NCI-H128 (cell line): ENCODE results near the gene ZNF778.

Experiments used
- DNase-seq: peaks from one replicate; lab custom pipeline; 2025; ENCODE audit not compliant: unreplicated experiment; lab: John Stamatoyannopoulos, UW

ZNF778 gene

GRCh38 chr16:89193576-89194293, 23.8 kb upstream of the ZNF778 start:
- DNase-seq, result no peak

DNA sequence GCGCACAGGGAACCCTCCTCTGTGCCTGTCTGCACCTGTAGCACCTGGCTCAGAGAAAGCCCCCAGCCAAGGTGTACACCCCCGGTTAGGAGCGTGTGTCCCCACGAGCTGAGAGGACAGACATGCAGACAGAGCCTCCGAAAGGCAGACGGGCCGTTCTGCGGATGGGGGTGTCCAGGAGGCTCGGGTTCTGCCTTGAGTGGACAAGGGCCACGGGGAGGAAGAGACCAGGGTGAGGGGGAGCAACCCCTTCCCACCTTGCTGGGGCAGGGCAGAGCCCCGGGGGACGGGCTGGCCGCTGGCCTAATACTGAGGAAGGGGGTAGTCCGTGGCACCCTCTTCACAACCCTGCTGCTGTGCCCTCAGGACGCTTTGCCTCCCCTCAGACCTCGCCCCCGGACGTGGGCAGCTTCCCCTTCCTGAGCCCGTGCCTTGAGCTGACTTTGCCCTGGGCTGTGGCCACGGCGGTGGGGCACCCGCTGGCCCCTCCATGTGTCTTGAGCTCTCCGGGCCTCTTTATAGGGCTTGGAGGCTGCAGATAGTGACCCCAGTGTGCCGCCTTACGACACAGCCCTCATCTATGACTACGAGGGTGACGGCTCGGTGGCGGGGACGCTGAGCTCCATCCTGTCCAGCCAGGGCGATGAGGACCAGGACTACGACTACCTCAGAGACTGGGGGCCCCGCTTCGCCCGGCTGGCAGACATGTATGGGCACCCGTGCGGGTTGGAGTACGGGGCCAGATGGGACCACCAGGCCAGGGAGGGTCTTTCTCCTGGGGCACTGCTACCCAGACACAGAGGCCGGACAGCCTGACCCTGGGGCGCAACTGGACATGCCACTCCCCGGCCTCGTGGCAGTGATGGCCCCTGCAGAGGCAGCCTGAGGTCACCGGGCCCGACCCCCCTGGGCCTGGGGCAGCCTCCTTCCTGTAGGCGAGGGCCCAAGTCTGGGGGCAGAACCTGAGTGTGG, 22.9 kb upstream of the ZNF778 start:
- DNase-seq, result no peak

DNA sequence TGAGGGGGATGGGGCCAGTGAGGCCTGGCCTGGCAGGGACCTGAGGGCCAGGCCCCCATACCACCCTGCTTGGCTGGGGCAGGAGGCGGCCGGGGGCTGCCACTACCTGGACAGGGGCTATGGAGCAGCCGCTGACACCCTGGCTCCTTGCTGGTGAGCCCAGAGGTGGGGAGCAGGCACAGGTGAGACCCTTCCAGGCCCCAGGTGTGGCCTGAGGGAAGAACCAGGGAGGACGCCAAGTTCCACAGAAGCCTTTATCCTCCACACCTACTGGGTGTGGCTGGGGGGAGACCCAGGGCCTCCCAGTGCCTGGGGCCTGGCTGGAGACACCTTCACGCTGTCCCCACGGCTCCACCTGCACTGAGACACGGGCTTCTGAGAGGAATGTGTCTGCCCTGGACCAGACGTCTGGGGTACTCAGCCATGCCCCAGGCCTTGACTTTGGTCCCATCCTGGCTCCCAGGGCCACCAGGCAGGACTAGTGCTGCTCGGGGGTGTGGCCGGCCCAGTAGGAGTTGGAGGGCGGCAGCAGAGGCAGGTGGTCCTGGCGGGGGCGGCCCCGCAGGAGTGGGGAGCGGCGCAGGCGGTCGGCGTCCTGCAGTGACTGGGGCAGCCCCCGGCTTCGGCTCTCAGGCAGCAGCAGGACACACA, 21.9 kb upstream of the ZNF778 start:
- no peak for DNase-seq

DNA sequence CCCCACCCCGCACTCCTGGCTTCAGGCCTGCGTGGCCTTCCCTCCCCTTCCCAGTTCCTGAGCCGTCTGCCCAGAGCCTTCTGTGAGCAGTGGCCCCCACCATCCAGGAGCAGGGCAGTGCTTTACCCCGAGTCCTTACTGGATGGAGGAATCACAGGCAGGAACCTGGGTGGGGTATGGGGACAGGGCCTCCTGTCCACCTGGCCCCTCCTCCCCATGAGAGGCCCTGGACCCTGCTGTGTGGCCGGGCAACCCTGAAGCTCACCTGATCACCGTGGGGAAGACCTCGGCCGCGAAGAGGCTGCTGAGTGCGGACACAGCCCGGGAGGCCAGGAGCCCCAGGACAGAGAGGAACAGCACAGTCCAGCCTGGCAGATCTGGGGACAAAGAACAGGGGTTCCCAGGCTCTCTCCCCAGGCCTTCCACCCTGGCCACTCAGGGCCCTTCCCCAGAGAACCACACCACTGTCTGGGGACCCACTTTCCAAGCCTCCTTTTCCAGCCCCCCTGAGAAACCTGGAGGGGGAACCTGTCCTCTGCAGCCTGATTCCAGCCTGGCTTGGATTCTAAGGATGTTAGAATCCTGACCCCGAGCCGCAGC, 20.4 kb upstream of the ZNF778 start:
- DNase-seq, result no peak

GRCh38 chr16:89197633-89198416, 19.7 kb upstream of the ZNF778 start:
- no peak for DNase-seq

DNA sequence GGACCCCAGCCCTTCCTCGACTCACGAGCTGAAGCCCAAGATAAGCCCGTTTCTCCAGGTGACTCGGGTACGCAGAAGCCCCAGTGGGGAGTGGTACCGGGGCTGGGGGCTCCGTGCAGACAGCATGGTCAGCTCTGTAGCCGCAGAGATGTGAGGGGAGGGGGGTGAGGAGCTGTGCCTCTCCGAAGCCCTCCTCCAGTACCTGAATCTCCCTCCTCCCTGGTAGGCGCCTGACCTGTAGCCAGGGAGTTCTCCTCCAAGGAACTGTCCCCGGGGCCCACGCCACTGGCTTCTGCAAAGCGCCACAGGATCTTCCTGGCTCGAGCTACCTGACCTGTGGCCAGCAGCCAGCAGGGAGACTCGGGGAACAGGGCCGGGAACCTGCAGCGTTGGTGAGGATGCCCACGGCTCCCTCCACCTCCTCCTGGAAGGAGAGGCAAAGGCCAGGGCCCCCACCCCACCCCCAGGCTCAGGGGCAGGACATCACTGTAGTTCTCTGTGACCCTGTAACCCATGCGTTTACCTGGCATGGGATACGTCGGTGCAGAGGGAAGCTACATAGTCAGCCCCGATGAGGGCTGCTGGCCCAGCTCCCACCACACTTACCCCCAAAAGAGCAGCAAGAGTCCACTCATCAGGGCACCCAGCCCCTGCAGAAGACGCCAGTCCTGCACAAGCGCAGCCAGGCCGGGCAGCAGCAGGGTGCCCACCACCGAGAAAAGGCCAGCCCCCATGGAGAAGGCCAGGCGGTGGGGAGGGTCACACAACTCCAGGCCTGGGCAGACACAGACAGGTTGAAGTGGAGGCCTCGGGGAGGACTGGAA, 18.9 kb upstream of the ZNF778 start:
- no peak for DNase-seq

GRCh38 chr16:89199241-89200123, 18.0 kb upstream of the ZNF778 start:
- DNase-seq, result no peak

DNA sequence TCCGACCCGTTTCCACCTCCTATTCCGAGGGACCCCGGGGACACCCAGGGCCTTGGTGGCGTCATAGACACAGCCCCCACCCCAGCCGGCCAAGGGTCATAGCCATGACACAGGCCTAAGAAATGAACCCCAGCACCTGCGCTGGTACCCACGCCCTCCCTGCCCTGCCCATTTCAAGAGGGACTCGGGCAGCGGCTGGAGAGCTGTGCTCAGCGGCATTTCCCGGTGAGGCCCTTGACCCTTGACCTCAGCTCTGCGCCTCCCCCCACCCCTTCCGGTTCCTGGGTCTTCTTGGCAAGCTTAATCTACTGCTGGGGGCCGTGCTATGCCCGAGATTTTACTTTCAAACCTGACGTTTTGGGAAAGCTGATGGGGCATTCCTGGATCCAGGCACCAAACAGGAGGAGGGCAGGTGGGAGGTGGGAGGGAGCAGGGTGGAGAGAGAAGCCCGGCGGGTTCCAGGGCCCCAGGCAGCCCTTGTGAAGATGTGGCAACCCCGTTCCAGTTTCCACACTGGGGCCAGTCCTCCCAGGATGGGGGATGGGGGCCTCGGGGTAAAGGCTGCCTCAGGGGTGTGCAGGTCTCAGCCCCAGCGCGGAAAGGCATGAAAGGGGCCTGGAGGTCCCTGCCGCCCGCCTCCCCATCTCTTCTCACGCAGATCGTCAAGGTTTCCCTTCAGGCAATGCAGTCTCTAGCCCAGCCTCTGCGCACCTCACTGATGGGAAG, 17.2 kb upstream of the ZNF778 start, which contains the start of gene SLC22A31:
Gene SLC22A31 (minus strand): TSS at position 414 of the 726 bp plus-strand sequence. CDS start 36 bp downstream, at position 378.
- DNase-seq, result no peak

- no peak for DNase-seq
Measured at GRCh38 chr16:89200850-89201411, 16.6 kb upstream of the ZNF778 start.

DNA sequence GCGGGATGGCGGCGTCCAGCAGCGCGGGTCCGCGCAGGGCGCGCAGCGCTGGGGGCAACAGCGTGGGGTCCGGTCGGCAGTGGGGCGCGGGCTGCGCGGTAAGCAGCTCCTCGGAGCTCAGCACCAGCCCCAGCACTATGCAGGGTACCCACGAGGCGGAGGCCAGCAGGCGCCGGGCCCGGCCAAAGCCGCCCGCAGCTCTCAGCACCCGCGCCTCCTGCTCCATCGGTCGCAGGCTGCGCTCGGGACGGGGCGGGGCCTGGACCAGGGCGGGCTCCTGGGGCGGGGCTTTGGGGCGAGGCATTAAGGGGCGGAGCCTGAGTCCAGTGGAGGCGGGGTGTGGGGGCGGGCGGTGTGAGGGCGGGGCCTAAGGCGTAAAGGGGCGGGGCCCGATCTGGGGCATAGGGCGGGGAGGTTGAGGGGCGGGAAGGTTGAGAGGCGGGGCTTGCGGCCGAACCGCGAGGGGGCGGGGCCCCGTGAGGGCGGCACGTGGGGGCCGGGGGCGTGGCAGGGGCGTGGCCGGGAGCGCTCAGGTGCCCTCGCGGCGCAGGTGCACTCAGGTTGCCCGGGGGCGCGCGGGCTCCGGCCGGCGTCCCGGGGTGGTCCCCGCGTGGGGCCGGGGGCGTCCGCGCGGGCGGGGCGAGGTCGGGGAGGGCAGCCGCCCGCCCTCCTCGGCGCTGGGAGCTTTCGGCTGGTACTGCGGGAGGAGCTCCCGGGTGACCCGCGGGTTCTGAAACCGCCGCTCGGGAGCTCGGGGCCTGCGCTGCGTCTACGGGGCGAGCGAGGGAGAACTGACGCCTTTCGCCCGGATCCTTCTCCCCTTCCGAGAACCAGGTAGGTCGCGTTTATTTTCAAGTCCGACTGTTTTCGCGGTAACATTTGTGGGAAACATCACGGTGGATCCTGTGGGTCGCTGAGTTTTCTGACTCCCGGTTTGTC, 15.8 kb upstream of the ZNF778 start:
- peak; percentile 30 for DNase-seq

DNA sequence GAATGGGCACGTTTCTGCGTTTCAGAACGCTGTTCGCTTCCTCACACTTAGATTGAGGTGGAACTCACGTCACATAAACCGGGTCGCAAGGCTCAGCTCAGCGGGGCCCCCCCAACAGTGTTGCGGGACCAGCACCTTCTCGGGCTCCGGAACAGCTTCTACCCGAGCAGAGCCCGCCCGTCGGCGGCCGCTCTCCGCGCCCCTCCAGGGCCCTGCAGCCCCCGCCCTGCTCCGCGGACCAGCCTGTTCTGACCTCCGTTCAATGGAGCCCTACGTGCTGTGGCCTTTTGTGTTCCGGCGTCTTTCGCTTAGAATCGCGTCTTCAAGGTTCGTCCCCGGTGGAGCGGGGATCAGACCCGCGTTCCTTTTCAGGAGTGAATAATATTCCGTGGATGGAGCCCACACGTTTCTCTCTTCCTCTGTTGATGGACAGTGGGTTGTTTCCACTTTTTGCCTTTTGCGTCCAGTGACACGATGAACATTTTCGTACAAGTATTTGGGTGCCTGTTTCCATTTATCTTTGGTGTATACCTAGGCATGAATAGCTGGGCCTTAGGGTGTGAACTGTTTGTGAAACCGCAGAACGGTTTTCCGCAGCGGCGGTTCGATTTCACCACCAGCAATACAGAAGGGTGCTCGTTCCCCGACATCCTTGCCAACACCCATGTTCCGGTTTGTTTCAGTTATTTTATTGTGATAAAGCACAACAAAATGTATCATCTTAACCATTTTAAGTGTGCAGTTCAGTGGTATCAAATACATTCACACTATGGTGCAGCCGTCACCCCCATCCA, 14.9 kb upstream of the ZNF778 start:
- no peak for DNase-seq

GRCh38 chr16:89207993-89208392, 9.5 kb upstream of the ZNF778 start:
- no peak for DNase-seq

GRCh38 chr16:89209522-89210044, 7.9 kb upstream of the ZNF778 start:
- no peak for DNase-seq

- no peak for DNase-seq
Measured at GRCh38 chr16:89210165-89210903, 7.2 kb upstream of the ZNF778 start.
